OCI-LY7 (cell line): Measurements from ENCODE around the gene ATP12A. TPM values are rescaled to one million over a fixed set of nuclear protein-coding genes. Genes with fewer than 3 reads are reported as not detected.
"Not testable (repeated sequence)": the region's sequence is repeated elsewhere in the genome, so short reads cannot be mapped to it uniquely, and the experiment has no call there.

ENCODE experiments used
- BruUV-seq: library from RNA; stranded (reverse); fragments of 400-500 nt; replicated peaks from 2 replicates; lab custom pipeline; 2021; lab: Mats Ljungman, UMichigan
- CTCF ChIA-PET: fragments of 300-600 bp; sonication (Branson Sonifier 250); formaldehyde crosslinking; loops from one replicate; lab custom pipeline; 2022; ENCODE audit warnings: antibody characterized with exemption; ENCODE audit not compliant: unreplicated experiment; lab: Charles Lee
- POLR2A ChIA-PET: fragments of 300-600 bp; sonication (Branson Sonifier 250); formaldehyde crosslinking; loops from one replicate; lab custom pipeline; 2022; ENCODE audit warnings: antibody characterized with exemption; lab: Charles Lee
- DNase-seq: peaks from one replicate; pipeline ENCODE4 v3.0.0-alpha.2; 2015; ENCODE audit warnings: low spot score
- H2AFZ ChIP-seq: fragments of 200-600 bp; sonication (generic), shearing (Covaris generic); 2 replicates; pipeline ENCODE4 v1.6.1; 2014; ENCODE audit warnings: mild to moderate bottlenecking, antibody characterized with exemption, low read length, moderate library complexity
- H3K27ac ChIP-seq: fragments of 200-600 bp; sonication (generic); 2 replicates; pipeline ENCODE4 v1.5.1; 2014; ENCODE audit warnings: mixed run types, low read depth, mild to moderate bottlenecking, moderate library complexity, low read length, inconsistent platforms; ENCODE audit not compliant: poor library complexity, severe bottlenecking
- H3K36me3 ChIP-seq: fragments of 200-600 bp; sonication (generic); 2 replicates; pipeline ENCODE4 v1.6.1; 2014; ENCODE audit warnings: mild to moderate bottlenecking, antibody characterized with exemption, low read length, moderate library complexity, mixed read lengths; ENCODE audit not compliant: insufficient read depth
- H3K4me1 ChIP-seq: fragments of 200-600 bp; sonication (generic); 2 replicates; pipeline ENCODE4 v1.5.1; 2014; ENCODE audit warnings: mild to moderate bottlenecking, low read length; ENCODE audit not compliant: insufficient read depth, poor library complexity, severe bottlenecking
- H3K4me2 ChIP-seq: fragments of 200-600 bp; sonication (generic); 2 replicates; pipeline ENCODE4 v1.6.1; 2014; ENCODE audit warnings: mild to moderate bottlenecking, low read length
- H3K4me3 ChIP-seq: fragments of 200-600 bp; sonication (generic); 2 replicates; pipeline ENCODE4 v1.5.1; 2014; ENCODE audit warnings: mild to moderate bottlenecking, low read depth, low read length; ENCODE audit not compliant: poor library complexity, severe bottlenecking
- H3K79me2 ChIP-seq: fragments of 200-600 bp; sonication (generic); 2 replicates; pipeline ENCODE4 v1.6.1; 2016; ENCODE audit warnings: low read depth, mild to moderate bottlenecking, low read length, moderate library complexity, mixed read lengths; ENCODE audit not compliant: insufficient read depth
- H3K9me2 ChIP-seq: fragments of 200-600 bp; sonication (generic); 2 replicates; pipeline ENCODE4 v1.6.1; 2016; ENCODE audit warnings: mild to moderate bottlenecking, low read length, mixed read lengths; ENCODE audit not compliant: insufficient read depth
- H3K9me3 ChIP-seq: fragments of 200-600 bp; sonication (generic); 2 replicates; pipeline ENCODE4 v1.6.1; 2014; ENCODE audit warnings: mild to moderate bottlenecking, mixed run types, low read length, mixed read lengths
- H4K20me1 ChIP-seq: fragments of 200-600 bp; sonication (generic); 2 replicates; pipeline ENCODE4 v1.6.1; 2014; ENCODE audit warnings: mild to moderate bottlenecking, antibody characterized with exemption, low read length, moderate library complexity, mixed read lengths; ENCODE audit not compliant: insufficient read depth
- EZH2phosphoT487 ChIP-seq: fragments of 200-600 bp; sonication (generic); IDR thresholded peaks from 2 replicates; pipeline ENCODE4 v1.6.1; 2018; ENCODE audit warnings: low read depth, borderline replicate concordance, mild to moderate bottlenecking, mixed run types, antibody characterized with exemption, low read length, moderate library complexity, mixed read lengths
- intact Hi-C: fragments of 100-400 bp; cut with micrococcal nuclease; formaldehyde crosslinking; loops from one replicate; pipeline ENCODE4 v1.10.0; 2022; ENCODE audit not compliant: unreplicated experiment
- total RNA-seq, 2 experiments: library from RNA; depleted of rRNA in 1 of 2; stranded (reverse); fragments of >200 nt in 1 of 2; shearing (Covaris generic) in 1 of 2; gene quantifications; 2 replicates each; pipeline ENCODE4 v1.2.3, GENCODE V29; 2014 to 2022
- TF ChIP-seq, protein P1 (sequence below): fragments of 200-600 bp; sonication (generic); conservative IDR thresholded peaks from 2 replicates; pipeline ENCODE4 v1.5.1; 2014; ENCODE audit warnings: mild to moderate bottlenecking, antibody characterized with exemption, low read length, moderate library complexity, mixed read lengths

ATP12A gene
- total RNA-seq, 2 experiments from 2014 or later, result not detected

DNA sequence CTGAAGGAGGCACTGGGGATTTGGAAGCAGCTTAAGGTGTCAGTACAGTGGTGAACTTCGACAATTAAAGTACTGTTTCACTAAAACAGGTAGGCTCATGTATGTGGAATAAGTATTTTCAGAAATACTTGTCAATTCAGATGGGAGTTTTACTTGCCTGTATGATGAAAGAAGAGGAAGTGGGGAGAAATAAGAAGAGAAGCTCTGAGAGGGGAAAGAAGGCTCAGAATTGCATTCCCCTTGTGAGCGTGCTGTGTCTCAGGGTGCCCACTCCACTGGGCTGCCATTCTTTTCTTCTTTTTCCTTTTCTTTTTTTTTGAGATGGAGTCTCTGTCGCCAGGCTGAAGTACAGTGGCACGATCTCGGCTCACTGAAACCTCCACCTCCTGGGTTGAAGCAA is 45.2 kb downstream of the ATP12A start:
- H4K20me1 ChIP-seq, result no peaks in the 10 kb centered on the region
- POLR2A ChIA-PET, result no interaction called here
- TF ChIP-seq, protein P1, sequence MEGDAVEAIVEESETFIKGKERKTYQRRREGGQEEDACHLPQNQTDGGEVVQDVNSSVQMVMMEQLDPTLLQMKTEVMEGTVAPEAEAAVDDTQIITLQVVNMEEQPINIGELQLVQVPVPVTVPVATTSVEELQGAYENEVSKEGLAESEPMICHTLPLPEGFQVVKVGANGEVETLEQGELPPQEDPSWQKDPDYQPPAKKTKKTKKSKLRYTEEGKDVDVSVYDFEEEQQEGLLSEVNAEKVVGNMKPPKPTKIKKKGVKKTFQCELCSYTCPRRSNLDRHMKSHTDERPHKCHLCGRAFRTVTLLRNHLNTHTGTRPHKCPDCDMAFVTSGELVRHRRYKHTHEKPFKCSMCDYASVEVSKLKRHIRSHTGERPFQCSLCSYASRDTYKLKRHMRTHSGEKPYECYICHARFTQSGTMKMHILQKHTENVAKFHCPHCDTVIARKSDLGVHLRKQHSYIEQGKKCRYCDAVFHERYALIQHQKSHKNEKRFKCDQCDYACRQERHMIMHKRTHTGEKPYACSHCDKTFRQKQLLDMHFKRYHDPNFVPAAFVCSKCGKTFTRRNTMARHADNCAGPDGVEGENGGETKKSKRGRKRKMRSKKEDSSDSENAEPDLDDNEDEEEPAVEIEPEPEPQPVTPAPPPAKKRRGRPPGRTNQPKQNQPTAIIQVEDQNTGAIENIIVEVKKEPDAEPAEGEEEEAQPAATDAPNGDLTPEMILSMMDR, result no peak
- no peak for TF ChIP-seq EZH2phosphoT487

GRCh38 chr13:24727731-24728601 is 47.8 kb downstream of the ATP12A start:
- no peaks in the 10 kb centered on the region for H3K36me3 ChIP-seq
- ChIA-PET POLR2A (interaction anchor here (0.6 to 0.8 kb wide), 4 partner anchors 10 to 221 kb away, joined by 3 to 6 read pairs (median 5); no protein-coding TSS in a partner anchor), CTCF (interaction anchor here (1.2 kb wide), 1 partner anchor 34 kb away, joined by 4 read pairs; no protein-coding TSS in a partner anchor)
- BruUV-seq, result no TSS peak
- H3K4me1 ChIP-seq, result no peaks in the 10 kb centered on the region
- no peak overlapping the region for H2AFZ ChIP-seq
- no peak overlapping the region for H3K27ac ChIP-seq
- no peaks in the 10 kb centered on the region for H4K20me1 ChIP-seq
- no peak for TF ChIP-seq EZH2phosphoT487
- TF ChIP-seq, protein P1, result peak; percentile 87
- no peak overlapping the region for H3K4me2 ChIP-seq
- intact Hi-C loops, result loop anchor here (1.0 to 10.0 kb wide), 3 partner anchors 34 to 713 kb away; no protein-coding TSS in a partner anchor
- H3K4me3 ChIP-seq, result no peak overlapping the region
- H3K79me2 ChIP-seq, result no peaks in the 10 kb centered on the region
- no peaks in the 10 kb centered on the region for H3K9me2 ChIP-seq
- peak; percentile 86 for DNase-seq
- H3K9me3 ChIP-seq, result no peaks in the 10 kb centered on the region

More for the DNA sequence above, 45.2 kb downstream of the ATP12A start:
- no TSS peak for BruUV-seq
- Histone ChIP-seq H3K4me3 (no peak overlapping the region), H3K27ac (no peak overlapping the region), H2AFZ (no peak overlapping the region), H3K9me3 (no peaks in the 10 kb centered on the region), H3K79me2 (no peaks in the 10 kb centered on the region), H3K36me3 (no peaks in the 10 kb centered on the region), H3K4me1 (no peaks in the 10 kb centered on the region), H3K9me2 (no peaks in the 10 kb centered on the region), H3K4me2 (no peak overlapping the region)
- CTCF ChIA-PET, result no interaction called here
- no peak for DNase-seq
- intact Hi-C loops, result loop anchor here (10.0 kb wide), 1 partner anchor 711 kb away; no protein-coding TSS in a partner anchor

DNA sequence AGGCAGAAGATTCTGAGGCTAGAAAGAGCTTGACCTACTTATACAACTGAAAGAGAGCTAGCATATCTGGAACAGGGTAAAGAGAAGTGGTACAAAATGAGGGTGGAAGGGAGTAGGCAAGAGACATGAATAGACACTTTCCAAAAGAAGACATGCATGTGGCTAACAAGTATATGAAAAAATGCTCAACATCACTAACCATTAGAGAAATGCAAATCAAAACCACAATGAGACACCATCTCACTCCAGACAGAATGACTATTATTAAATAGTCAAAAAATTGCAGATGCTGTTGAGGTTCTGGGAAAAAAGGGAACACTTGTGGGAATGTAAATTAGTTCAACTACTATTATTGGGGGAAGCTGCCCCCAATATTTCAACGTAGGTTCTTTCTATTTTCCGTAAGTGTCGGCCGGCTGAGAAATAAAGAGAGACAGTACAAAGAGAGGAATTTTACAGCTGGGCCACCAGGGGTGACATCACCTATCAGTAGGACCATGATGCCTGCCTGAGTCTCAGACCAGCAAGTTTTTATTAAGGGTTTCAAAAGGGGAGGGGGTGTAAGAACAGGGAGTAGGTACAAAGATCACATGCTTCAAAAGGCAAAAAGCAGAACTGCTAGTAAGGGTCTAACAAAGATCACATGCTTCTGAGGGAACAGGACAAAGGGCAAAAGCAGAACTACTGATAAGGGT is 50.8 kb downstream of the ATP12A start:
- intact Hi-C loops, H3K9me2 ChIP-seq, H3K4me1 ChIP-seq, DNase-seq, BruUV-seq, H4K20me1 ChIP-seq, H3K27ac ChIP-seq, H2AFZ ChIP-seq, H3K36me3 ChIP-seq, H3K79me2 ChIP-seq, H3K4me2 ChIP-seq, H3K9me3 ChIP-seq, CTCF ChIA-PET, H3K4me3 ChIP-seq: not testable (repeated sequence)
- POLR2A ChIA-PET, result interaction anchor here (0.7 to 1.3 kb wide), 2 partner anchors 9 to 1908 kb away, joined by 3 to 4 read pairs; no protein-coding TSS in a partner anchor
